Stimulated activated CD4-positive, alpha-beta T cell treated with anti-CD3 and anti-CD28 coated beads, TNF-alpha, amount 100 ng/mL, for 4 hours (primary cell): Measurements from ENCODE around the gene SEZ6L2.
A peak's percentile ranks its signal among the peaks of the same experiment; 100 is the strongest.
"Not testable (repeated sequence)": the region's sequence is repeated elsewhere in the genome, so short reads cannot be mapped to it uniquely, and the experiment has no call there.

ENCODE experiments used
- DNase-seq, 3 experiments: peaks; one replicate each; pipeline ENCODE4 v3.0.0-alpha.2; 2020; ENCODE audit warnings: low read depth in 3 of 3

The SEZ6L2 gene

DNA sequence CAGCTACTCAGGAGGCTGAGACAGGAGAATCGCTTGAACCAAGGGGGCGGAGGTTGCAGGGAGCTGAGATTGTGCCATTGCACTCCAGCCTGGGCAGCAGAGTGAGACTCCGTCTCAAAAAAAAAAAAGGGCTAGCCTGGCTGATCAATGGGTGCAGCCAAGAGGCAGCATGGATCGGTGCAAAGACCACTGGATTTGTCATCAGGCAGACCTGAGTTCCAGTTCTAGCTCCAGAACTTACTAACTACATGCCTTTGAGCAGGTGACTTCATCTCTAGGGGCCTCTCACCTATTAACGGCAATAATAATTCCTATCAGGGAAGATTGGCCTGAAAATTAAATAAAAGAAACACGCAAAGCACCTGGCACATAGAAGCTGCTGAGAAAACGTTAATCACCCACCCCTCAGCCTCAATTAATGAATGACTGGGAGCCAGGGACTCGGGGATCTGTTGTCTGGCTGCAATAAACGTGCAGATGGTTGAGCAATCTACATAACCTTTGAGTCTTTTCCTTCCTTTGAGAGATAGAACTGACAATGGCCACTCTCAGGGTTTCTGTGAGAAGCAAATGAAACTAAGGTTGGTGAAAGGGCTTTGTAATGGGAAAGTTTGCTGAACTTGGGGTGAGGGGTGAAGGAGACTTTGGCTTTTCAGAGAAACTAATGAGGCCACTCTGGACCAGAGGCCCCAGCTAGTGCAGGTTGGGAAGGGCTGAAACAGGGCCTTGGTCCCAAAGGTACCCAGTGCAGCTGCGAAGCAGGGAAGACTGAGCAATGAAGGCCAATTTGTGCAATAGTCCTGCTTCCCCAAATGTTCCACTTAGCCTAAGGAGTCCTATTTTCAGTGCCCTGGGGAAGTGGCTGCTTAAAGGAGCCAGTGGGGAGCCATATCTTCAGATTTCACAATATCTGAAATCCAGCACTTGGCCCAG, 7.6 kb downstream of the SEZ6L2 start:
- no peak for DNase-seq

DNA sequence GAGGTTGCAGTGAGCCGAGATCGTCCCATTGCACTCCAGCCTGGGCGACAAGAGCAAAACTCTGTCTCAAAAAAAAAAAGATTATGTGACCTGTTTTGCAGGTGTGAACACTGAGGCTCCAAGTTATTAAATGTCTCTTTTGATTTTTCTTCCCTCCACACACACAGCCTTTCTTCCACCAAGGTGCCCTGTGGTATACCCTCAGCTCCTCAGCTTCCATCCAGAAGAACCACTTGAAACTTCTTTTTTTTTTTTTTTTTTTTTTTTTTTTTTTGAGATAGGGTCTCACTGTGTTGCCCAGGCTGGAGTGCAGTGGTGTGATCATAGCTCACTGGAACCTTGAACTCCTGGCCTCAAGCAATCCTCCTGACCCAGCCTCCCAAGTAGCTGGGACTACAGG, 10.0 kb downstream of the SEZ6L2 start:
- DNase-seq = not testable (repeated sequence)

DNA sequence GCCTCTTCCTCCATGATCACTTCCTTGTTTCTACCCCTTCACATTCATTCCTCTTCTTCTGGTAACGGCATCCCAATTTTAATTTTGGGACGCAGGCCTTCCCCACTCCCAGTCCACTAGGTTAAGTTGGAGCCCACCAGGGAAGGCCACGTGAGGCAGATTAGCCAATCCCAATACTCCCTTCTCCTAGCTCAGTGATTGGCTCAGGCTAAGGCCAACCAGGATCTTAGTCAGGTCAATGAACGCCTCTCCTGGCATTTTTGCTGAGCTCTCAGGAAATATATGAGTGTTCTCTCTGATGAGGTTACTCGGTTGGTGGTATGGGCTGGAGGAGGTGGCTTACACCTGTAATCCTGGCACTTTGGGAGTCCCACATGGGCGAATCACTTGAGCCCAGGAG, 15.4 kb downstream of the SEZ6L2 start:
- no peak for DNase-seq

DNA sequence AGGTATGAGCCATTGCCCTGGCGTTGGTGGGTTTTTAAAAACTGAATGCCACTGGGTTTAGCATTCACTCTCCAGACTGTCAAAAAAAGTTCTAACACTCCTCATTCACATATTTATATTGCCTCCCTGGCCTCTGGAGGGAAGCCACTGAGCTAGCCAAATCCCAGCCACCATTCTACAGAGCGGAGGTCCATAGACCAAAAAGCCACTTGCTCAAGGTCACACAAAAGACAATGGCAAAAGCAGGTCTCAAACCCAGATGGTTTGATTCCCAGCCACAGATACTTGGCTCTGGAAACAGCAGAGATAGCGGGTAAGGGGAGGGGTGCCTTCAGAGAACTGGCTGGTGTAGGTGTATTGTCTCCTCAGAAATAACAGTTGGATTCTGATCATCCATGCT, 18.3 kb downstream of the SEZ6L2 start:
- no peak for DNase-seq

DNA sequence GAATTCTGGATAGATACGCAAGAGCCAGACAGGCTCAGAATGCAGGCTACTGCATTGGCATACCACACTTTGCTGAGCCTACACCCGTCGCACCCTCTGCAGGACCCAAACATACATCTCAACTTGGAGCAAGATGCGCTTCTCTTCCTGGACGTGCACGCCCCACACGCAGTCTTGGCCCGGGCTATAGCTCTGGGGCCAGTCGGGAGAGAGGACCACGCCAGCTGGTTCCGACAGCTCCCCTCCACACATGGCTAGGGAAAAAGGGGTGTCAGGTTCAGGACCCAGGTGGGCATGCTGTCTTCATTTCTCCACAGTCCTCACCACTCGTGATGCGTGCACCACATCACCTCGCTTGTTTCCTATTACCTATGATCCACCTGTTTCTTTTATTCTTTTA, 21.2 kb downstream of the SEZ6L2 start:
- DNase-seq = no peak

DNA sequence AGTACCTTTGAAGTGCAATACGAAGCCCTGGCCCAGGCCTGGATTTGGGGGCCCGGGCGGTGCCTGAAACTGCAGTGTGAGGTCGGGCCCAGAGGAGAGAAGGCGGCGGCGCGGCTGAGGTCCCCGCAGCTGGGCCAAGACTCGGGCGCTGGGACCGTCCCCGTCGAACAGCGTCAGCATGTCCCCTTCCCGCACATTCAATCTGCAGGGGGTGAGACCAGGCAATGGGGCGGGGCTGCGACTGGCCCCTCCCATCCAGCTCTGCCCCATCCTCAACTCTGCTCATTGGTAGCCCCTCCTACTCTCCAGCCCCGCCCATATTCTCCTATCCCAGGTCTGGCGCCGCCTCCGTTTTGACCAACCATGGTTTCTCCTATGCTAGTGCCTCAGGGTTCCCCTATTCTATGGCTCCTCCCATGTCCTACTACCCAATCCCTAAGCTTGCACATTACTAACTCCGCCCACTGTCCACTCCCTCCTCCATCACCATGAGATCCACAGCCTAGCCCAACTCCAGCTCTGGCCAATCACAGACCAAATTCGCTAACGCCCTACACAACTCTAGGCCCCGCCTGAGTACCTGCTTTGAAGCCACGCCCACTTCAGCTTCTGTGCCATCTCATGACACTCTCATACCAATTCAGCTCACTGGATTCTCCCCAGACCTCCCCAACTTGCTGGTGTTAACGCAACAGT, 21.9 kb downstream of the SEZ6L2 start:
- DNase-seq = peak in 2 of 3 experiments; percentile 7 to 16

DNA sequence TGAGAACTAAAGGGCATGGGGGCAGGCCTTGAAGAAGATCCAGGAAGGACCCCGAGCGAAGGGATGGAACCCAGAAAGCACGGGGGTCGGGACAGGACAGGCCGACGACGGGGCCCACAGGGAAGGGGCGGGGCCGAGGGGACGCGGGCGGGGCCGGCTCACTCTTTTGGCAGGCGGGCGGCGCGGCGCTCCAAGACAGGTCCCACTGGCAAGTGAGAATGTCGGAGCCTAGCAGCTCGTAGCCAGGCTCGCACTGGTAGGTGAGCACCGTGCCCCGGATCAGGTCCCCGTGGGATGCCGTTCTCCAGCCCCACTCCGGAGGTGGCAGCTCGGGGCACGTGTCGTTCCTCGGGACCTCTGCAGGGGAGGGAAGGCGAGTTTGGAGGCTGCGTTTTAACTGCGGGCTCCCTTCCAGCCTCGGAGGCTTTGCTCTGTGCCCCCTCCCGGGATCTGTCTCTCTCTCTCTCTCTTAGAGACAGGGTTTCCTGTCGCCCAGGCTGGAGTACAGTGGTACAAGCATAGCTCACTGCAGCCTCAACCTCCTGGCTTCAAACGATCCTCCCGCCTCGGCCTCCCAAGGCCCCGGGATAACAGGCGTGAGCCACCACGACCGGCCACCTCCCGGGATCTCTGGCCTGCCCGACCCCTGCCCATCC, 22.6 kb downstream of the SEZ6L2 start:
- peak in 1 of 3 experiments; percentile 7 for DNase-seq

DNA sequence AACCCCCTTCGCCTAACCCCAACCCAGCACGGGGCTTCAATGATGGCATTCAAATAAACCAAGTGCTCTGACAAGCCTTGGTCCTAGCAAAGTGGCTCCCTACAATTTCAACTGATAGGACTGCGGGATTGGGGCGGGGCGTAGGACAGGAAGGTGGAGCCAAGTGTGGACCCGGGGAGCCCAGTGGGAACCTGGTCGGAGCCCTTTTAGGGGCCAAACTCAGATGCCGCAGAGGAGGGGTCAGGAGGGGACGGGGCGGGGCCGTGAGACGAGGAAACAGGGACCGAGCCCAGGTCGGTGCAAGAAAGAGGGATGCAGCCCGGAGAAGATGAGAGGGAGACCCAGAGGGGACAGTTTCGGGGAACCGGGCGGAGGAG, 23.1 kb downstream of the SEZ6L2 start:
- no peak for DNase-seq

DNA sequence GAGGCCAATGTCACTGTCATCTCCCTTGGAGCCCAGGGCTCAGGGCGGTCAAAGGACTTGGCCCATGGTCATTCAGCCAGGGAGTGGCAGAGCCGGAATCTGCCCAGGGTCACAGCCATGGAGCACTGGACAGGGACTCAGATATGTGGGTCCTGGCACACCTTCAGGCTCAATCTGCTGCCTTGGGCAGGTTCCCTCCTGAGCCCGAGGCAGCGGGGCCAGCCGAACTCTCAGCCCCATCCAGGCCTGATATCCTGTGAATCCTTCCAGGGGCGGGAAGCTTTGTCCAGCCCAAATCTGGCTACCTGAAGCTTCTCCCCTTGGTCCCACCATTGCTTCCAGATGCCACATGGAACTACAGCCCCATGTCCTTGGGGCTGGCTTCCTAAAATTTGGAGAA, 24.1 kb downstream of the SEZ6L2 start:
- no peak for DNase-seq

DNA sequence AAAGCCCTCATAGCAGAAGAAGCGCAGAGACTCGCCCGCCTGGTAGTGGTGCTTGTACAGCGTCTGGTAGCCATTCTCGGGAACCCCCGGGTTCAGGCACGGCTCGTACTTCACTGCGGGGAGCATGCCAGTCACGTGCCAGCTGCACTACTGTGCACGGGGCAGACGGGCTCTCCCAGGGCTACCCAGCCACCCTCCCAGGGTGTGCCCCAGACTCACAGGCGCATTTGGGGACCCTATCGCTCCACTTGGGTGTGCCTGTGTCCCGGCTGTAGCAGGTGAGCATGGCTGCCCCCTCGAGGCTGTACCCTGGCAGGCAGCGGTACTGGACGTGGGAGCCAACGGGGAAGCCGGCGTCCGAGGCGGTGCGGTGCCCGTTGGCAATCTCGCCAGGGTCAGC, 26.0 kb downstream of the SEZ6L2 start:
- DNase-seq = no peak

DNA sequence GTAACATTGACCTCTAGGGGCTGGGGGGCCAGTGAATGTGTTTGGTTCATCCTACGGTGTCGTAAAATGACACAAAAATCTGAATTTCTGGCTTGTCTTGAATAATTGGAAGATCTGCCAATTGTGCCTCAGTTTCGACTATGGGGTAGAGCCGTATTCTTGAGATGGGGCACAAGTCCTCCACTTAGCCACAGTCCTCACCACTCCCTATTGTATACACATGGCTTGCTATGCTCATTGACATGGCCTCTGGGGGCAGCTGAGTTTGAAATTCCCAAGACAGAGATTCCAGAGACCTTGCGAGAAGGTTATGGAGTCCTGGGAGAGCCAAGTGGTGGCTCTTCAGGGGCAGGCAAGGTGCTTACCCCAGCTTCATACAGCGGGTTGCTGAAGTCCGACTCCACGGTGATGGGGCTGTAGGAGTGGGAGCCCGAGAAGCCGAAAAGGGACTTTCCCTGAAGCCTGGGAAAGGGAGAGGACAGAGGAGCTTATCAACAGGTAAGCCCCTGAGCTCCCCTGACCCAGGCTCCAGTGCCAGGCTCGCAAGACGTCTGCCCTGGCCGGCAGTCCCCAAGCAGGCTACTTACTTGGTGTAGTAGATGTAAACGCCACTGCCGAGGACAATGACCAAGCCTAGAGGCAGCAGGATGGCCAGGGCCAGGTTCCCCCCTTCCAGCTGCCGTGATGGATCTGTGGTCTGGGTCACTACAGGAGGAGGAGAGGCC, 27.4 kb downstream of the SEZ6L2 start:
- no peak for DNase-seq

DNA sequence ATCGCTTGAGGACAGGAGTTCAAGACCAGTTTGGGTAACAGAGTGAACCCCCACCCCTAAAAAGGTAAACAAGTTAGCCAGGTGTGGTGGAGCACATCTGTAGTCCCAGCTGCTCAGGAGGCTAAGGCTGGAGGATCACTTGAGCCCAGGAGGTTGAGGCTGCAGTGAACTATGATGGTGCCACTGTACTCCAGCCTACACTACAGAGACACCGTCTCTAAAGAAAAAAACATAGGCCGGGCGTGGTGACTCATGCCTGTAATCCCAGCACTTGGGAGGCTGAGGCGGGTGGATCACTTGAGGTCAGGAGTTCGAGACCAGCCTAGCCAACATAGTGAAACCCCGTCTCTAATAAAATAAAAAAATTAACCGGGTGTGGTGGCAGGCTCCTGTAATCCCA, 30.3 kb downstream of the SEZ6L2 start:
- DNase-seq = not testable (repeated sequence)

DNA sequence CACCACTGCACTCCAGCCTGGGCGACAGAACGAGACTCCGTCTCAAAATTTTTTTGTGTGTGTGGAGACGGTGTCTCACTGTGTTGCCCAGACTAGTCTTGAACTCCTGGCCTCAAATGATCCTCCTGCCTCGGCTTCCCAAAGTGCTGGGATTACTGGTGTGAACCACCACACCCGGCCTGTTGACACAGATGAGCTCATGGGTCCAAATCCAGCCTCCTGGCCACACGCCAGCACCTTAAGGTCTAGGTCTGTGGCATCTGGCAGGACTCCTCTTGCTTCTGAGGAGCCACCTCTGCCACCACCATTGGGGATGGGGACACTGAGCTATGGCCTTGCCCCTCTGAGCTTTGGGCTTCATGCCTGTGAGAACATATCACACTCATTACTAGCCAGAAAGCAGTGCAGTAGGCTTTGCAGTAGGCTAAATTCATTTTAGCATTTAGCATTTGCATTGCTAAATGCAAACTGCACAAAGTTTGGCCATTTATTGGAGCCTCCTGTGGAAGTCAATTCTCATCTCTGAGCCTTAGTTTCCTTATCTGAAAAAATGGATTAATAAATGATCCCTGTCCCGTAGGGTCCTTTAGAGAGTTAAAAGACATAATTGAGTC, 30.8 kb downstream of the SEZ6L2 start:
- DNase-seq = no peak

DNA sequence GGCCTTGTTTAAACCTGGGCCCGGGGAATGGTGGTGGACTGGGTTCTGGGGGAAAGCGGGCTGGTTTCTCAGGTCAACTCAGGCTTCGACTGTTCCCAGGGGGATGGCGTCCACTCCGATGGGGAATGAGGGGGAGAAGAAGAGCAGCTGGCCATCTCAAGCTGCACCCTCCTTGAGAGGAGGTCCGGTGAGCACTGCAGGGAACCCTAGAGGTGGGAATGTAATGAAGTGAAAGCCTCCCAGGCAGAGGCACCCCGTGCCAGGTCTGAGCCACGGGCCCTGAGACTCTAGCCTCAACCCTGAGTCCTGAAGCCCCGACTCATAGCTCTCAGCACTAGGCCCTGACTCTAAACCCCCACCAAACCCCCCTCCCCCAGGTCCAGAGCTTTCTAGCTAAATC, 35.1 kb downstream of the SEZ6L2 start:
- DNase-seq = no peak

DNA sequence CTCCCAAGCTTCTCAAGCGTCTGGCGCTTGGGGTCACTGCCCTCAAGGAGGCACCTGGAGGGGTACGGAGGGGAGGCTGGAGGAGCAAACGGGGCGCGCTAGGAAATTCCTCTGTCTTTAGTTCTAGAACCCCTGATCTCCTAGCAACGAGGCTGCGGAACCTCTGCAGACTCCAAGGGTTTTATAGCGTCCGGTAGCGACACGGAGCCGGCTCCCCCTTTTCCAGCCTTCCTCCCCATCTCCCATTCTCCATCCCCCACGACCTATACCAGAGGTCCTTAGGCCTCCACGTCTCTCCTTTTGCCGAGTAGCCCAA, 35.7 kb downstream of the SEZ6L2 start:
- DNase-seq = no peak

DNA sequence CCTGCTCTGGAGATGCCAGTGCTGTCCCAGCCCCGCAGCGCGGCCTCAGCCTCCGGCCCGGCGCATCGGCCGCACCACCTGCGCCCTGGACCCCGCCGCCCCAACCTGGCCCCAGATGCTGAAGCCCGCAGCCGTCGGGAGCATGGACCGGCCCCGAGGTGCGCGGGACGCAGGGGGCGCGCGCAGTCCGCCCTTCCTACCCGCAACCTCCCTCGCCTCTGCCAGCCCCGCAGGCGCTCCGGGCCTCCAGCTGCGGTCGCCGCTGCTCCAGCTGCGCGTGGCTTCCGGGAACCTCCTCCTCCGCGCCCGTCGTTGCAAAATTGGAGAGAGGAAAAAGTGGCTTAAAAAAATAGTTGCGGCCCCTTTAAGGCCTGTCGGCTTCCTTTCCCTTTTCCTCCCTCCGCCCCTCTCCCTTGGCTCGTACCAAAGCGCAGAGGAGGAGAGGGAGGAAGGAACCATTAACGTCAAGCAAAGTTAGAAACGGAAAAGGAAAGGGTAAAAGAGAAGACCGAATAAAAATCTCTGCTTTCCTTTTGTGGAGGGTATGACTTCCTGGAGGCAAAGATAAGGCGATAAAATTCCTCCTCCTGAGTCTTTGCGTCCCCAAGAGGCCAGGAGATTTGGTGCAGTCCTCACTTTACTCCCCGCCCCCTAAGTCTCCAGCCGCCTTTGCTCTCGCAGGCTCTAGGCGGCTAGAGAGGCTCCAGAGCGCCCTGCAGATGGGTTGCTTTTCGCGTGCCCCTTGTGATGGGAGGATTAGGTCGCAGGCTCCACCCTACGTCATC, 36.3 kb downstream of the SEZ6L2 start, which contains the start of gene CDIPT:
Gene CDIPT (minus strand): TSS at position 343 of the 785 bp plus-strand sequence. CDS start 369 bp downstream, outside the sequence.
- peak; percentile 71 to 90 (median 87) for DNase-seq

DNA sequence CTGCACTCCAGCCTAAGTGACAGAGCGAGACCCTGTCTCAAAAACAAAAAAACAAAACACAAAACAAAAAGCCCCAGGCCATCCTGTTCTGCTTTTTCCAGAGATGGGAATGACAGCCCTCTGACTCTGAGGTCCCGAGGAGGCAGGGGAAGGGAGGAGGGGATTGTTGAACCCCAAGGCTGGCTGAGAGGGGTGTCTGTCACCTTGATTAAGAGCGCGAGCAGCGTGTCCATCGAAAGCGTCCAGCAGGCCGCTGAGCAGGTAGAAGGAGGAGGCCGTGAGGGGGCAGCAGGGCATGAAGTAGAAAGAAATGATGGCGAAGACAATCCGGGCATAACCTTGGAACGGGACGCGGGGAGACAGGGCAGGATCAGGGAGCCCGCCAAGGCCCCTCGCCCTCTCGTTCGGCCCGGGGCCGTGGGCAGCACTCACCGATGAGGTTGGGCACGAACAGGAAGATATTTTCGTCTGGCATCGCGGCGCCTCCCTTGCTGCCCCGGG, 36.9 kb downstream of the SEZ6L2 start:
- no peak for DNase-seq

DNA sequence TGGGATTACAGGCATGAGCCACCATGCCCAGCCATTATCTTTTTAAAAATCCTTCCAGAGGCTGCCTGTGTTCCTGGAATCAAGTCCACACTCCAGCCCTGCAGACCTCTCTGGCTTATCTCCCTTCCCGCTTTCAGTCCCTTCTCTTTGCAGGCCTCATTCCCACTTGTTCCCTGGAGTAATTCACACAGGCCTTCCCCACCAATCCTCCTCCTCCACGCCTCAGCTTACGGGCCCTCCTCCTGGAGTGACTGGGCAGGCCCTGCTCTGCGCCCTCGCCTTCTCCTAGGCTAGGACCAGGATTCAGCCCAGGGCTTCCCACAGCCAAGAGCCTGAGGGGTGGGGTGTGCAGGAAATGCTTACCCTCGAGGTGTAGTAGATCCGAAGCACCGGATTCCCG, 39.1 kb downstream of the SEZ6L2 start:
- no peak for DNase-seq

DNA sequence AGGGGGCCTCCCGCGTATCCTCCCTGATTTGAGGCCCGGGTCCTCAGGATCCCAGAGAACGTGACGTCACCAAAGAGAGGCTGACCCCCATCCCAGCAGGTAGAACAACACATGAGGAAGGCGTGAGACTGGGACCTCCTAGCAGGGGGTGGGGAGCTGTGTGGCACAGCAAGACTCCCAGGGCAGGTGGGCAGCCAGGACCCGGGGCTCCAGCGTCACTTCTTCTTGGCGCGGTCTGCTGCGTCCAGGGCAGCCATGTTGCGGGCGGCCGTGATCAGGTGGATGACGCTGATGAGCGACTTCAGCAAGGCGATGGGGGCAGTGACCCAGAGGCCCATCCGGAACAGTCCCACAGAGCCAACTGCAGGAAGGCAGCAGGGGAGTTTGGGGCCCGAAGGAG, 40.4 kb downstream of the SEZ6L2 start:
- DNase-seq = no peak

DNA sequence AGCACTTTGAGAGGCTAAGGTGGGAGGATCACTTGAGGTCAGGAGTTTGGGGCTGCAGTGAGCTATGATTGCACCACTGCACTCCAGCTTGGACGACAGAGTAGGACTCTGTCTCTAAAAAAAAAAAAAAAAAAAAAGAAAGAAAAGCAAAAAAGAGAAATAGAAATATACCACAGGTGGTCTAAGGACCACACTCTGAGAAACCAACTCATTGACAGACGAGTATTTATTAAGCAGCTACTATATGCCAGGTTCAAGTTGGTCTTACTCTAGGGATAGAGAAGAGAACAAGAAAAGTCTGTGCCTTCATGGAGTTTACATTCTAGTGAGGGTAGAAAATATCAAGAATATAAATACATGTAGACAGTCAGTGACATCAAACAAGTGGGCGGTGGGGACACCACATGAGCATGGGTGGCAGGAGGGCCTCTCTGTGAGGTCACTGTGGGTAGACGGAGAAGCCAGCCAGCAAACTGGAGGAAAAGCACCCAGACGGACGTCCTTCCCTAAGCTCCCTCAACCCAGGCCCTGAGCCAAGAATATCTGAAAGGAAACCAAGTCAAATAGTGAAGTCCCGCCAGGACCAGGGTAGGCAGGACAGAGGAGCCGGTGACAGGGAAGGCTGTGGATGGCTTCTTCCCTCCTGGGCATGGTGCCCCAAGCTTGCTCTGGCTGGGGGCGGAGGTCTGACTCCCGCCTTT, 41.1 kb downstream of the SEZ6L2 start:
- no peak for DNase-seq
